Psoas muscle (tissue), 8 donors: ENCODE data around the gene IQCF2. TPM values are rescaled to one million over a fixed set of nuclear protein-coding genes. Genes with fewer than 3 reads are reported as not detected.

Source experiments
- ATAC-seq, 4 donors: fragments of 200-7000 bp; cut with Tn5 transposase; one replicate each; pipeline ENCODE4 v1.9.1; 2020; ENCODE audit warnings: moderate library complexity in 3 of 4, mild to moderate bottlenecking in 2 of 4
- DNase-seq, 2 donors: peaks; one replicate each; pipeline ENCODE4 v3.0.0-alpha.2; 2020
- H3K27ac ChIP-seq: fragments of 200-600 bp; one replicate; pipeline ENCODE4 v1.8.0; 2022
- H3K27me3 ChIP-seq, 3 donors: fragments of 200-600 bp in 1 of 3; one replicate each; pipeline versions ENCODE4 v1.6.1 to v1.8.0; 2013 to 2022; ENCODE audit warnings: low read length in 2 of 3, mild to moderate bottlenecking in 2 of 3, moderate library complexity in 1 of 3; ENCODE audit not compliant: insufficient read depth in 3 of 3
- H3K36me3 ChIP-seq, 2 donors: fragments of 200-600 bp in 1 of 2; one replicate each; pipeline versions ENCODE4 v1.6.1 to v1.8.0; 2013 to 2022; ENCODE audit warnings: low read depth in 1 of 2, mild to moderate bottlenecking in 1 of 2, moderate library complexity in 1 of 2; ENCODE audit not compliant: insufficient read depth in 1 of 2
- H3K4me1 ChIP-seq: fragments of 200-600 bp; one replicate; pipeline ENCODE4 v1.8.0; 2022
- H3K4me3 ChIP-seq: fragments of 200-600 bp; one replicate; pipeline ENCODE4 v1.8.0; 2022; ENCODE audit warnings: mild to moderate bottlenecking
- H3K9me3 ChIP-seq: fragments of 200-600 bp; one replicate; pipeline ENCODE4 v1.8.0; 2022
- WGBS, 3 donors: extraction: QIAGEN DNeasy Blood & Tissue Kit; methylation state at CpG; one replicate each; pipeline versions ENCODE4 v1.1.6 to v1.1.7; 2013; 5-methylcytosine and 5-hydroxymethylcytosine counted together
- intact Hi-C, 2 donors: fragments of 100-400 bp; cut with DNase I; formaldehyde crosslinking; loops; one replicate each; pipeline versions ENCODE4 v1.11.0 to v1.14.2; 2022
- polyA plus RNA-seq, 3 donors: library from polyadenylated mRNA; stranded (reverse); fragments of 200-250 nt; gene quantifications; one replicate each; pipeline ENCODE4 v1.2.3, GENCODE V29; 2013
- total RNA-seq, 4 donors: library from RNA; stranded (reverse); fragmentation: NEBNext Ultra II Directional in 2 of 4; extraction: Animal tissue kit (Norgen Biotek cat#: 25700) in 2 of 4; gene quantifications; one replicate each; pipeline versions ENCODE4 v1.2.1 to v1.2.4, GENCODE V29; 2021 to 2023
- TF ChIP-seq, protein P1 (sequence below): fragments of 200-600 bp; IDR thresholded peaks from one replicate; pipeline ENCODE4 v1.8.0; 2022; ENCODE audit warnings: antibody characterized with exemption
- donor health status: healthy with polysubstance abuse.
- donor health status: DM: no; HTN: no; CAD: no; lungs with moderate emphysema.
- donor health status: Bipolar disorder and iron deficiency.
- donor health status: healthy.
- donor health status: DM: yes; HTN: yes; CAD: no.
- donor health status: DM: no; HTN: no; CAD: no.
- donor health status: DM: no; HTN: no; CAD: no.
- donor health status: DM: yes; HTN: yes; CAD: no.

IQCF2 gene
- total and polyA plus RNA-seq, 7 donors = not detected

DNA sequence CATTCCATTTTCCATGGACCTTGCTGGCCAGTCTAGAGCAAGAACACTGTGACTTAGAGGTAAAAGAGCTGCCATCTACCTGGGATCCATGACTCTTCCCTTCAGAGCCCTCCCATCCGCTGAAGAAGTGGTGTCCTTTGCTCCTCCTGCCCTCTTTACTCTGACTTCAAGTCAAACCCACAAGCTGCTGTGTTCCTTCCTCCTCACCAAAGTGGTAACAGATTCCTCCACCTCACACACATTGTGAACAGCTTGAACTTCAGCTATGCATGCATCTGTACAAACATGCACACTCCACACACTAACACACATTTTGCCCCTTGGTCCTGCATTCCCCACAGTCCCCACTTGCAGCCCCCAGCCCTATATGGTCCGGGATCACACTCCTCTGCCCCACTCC lies 13.0 kb downstream of the IQCF2 start:
- intact Hi-C loops = no loop called here
- H3K4me1 ChIP-seq = no peaks in the 10 kb centered on the region
- H3K27ac ChIP-seq = no peak overlapping the region
- no peak overlapping the region for H3K4me3 ChIP-seq
- ATAC-seq (no peak), DNase-seq (no peak)
- 68 to 93% (median 92%) methylated on average over 2 of the region's 2 CpGs for WGBS, 3 donors
- H3K9me3 ChIP-seq = no peaks in the 10 kb centered on the region
- H3K27me3 ChIP-seq = peaks cover 0 to 2% (median 0%) of the 10 kb centered on the region in 3 donors
- TF ChIP-seq, protein P1, sequence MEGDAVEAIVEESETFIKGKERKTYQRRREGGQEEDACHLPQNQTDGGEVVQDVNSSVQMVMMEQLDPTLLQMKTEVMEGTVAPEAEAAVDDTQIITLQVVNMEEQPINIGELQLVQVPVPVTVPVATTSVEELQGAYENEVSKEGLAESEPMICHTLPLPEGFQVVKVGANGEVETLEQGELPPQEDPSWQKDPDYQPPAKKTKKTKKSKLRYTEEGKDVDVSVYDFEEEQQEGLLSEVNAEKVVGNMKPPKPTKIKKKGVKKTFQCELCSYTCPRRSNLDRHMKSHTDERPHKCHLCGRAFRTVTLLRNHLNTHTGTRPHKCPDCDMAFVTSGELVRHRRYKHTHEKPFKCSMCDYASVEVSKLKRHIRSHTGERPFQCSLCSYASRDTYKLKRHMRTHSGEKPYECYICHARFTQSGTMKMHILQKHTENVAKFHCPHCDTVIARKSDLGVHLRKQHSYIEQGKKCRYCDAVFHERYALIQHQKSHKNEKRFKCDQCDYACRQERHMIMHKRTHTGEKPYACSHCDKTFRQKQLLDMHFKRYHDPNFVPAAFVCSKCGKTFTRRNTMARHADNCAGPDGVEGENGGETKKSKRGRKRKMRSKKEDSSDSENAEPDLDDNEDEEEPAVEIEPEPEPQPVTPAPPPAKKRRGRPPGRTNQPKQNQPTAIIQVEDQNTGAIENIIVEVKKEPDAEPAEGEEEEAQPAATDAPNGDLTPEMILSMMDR = no peak
- H3K36me3 ChIP-seq = no peaks in the 10 kb centered on the region

DNA sequence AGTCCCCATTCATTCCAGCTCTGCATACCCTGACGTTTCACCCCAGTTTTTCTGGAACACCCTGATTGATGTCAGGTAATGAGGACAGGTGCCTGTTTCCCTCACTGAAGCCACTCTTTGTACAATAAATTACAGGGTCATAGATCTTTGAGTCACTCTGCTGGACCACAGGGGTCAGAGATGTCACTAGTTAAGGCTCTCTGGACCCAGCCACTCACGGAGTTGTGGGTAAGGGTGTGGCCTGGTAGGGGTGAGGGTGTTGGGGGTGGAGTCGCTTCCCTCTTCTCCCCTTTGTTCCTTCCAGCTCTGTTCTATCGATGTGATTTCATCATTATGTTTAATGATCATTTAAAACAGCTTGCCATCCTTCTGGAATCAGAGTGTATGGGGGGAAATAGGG lies 13.5 kb downstream of the IQCF2 start:
- intact Hi-C loops = no loop called here
- DNase-seq (no peak), ATAC-seq (no peak)
- H3K4me3 ChIP-seq = no peak overlapping the region
- WGBS, 3 donors = 57 to 59% (median 59%) methylated on average over 4 of the region's 4 CpGs
- H3K36me3 ChIP-seq = no peaks in the 10 kb centered on the region
- no peaks in the 10 kb centered on the region for H3K4me1 ChIP-seq
- TF ChIP-seq, protein P1 = no peak
- H3K9me3 ChIP-seq = no peaks in the 10 kb centered on the region
- no peak overlapping the region for H3K27ac ChIP-seq
- H3K27me3 ChIP-seq = peaks cover 0 to 2% (median 0%) of the 10 kb centered on the region in 3 donors

DNA sequence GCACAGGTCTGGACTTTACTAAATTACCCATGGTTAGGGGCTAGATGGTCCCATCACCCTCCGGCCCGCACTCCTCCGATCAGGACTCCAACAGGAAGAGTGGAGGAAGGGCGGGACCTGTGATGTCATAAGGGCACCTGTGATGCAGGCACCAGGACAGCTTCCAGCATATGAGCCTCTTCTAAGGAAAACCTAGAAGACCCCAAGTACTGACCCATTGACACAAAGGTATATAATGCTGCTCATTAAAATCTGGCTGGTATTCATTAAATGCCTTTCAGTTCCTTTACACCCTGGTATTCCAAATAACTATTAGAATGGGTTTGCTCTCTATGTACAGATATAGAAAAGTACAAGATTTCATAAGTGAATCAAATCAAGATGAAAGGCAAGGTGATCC lies 14.1 kb downstream of the IQCF2 start, which contains the start of gene IQCF5:
TSS of gene IQCF5 (minus strand) at position 101 of the 400 bp plus-strand sequence. CDS start at position 31, 70 bp downstream.
- no peaks in the 10 kb centered on the region for H3K36me3 ChIP-seq
- H3K9me3 ChIP-seq = no peaks in the 10 kb centered on the region
- DNase-seq (no peak), ATAC-seq (no peak)
- intact Hi-C loops = no loop called here
- no peak within 1 kb of the TSS for H3K27ac ChIP-seq
- H3K4me3 ChIP-seq = no peak within 1 kb of the TSS
- peaks cover 0 to 2% (median 0%) of the 10 kb centered on the region in 3 donors for H3K27me3 ChIP-seq
- 75 to 79% (median 76%) methylated on average over 4 of the region's 4 CpGs for WGBS, 3 donors
- TF ChIP-seq, protein P1 = no peak
- H3K4me1 ChIP-seq = no peaks in the 10 kb centered on the region

DNA sequence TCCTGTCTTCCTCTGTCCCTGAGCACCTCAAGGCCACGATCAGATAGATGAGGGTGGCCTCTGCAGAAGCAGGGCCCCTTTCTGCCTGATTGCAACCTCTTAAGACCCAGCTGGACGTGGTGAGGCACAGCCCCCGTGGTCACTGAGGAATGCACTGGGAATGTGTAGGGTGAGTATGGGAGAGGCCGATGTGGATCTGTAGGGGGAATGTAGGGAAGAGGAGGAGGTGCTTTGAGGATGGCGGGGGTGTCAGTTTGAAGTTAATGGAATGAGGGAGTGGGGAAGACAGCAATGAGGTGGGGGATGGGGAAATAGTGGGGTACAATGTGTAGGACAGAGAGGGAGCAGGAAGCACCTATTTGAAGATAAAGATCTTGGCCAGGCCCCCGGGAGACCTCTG lies 14.8 kb downstream of the IQCF2 start:
- TF ChIP-seq, protein P1 = no peak
- intact Hi-C loops = no loop called here
- WGBS, 3 donors = 36 to 52% (median 41%) methylated on average over 6 of the region's 6 CpGs

DNA sequence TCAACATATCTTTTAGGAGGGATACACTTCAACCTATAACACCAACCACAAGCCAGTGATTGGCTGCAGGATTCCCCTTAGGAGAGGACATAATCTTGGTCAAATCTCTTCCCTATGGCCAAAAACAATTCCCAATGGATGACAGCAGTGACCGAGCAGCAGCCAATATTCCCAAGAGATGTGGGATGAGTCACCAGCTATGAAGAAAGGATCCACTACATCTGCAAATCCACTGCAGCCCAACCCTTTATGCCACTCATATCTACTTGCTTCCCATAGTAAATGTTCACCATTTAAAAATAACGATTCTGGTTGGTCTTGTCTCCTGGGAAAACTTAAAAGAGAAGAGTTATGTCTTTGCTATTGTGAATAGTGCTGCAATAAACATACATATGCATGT lies 18.5 kb downstream of the IQCF2 start:
- TF ChIP-seq, protein P1 = no peak
- ATAC-seq (no peak), DNase-seq (no peak)
- intact Hi-C loops = no loop called here
- H3K36me3 ChIP-seq = no peaks in the 10 kb centered on the region
- H3K27ac ChIP-seq = no peak overlapping the region
- H3K4me1 ChIP-seq = no peaks in the 10 kb centered on the region
- H3K4me3 ChIP-seq = no peak overlapping the region
- 30 to 33% (median 31%) methylated on average over 2 of the region's 2 CpGs for WGBS, 3 donors
- H3K27me3 ChIP-seq = peaks cover 0 to 2% (median 0%) of the 10 kb centered on the region in 3 donors
- H3K9me3 ChIP-seq = no peaks in the 10 kb centered on the region

More for the DNA sequence above, 14.8 kb downstream of the IQCF2 start:
- Histone ChIP-seq H3K9me3 (no peaks in the 10 kb centered on the region), H3K4me1 (no peaks in the 10 kb centered on the region), H3K4me3 (no peak overlapping the region), H3K36me3 (no peaks in the 10 kb centered on the region), H3K27ac (no peak overlapping the region), H3K27me3 (peaks cover 0 to 2% (median 0%) of the 10 kb centered on the region in 3 donors)
- no peak for DNase-seq
- ATAC-seq = no peak
